SU-DHL-6 (cell line): ENCODE results near the gene CATSPER3.

ENCODE experiments used
- H2AFZ ChIP-seq: fragments of 200-600 bp; sonication (generic); 2 replicates; pipeline ENCODE4 v1.6.1; 2014; ENCODE audit warnings: low read depth, mild to moderate bottlenecking, moderate library complexity, mixed read lengths, antibody characterized with exemption, low read length; ENCODE audit not compliant: severe bottlenecking
- H3F3A ChIP-seq: fragments of 200-600 bp; shearing (Covaris generic); 2 replicates; pipeline ENCODE4 v1.6.0; 2016; ENCODE audit warnings: antibody characterized with exemption, mild to moderate bottlenecking; ENCODE audit not compliant: insufficient read depth
- H3K27ac ChIP-seq: fragments of 200-600 bp; sonication (generic); 2 replicates; pipeline ENCODE4 v1.5.1; 2016; ENCODE audit warnings: low read depth, mild to moderate bottlenecking, low read length, moderate library complexity, mixed read lengths
- H3K27me3 ChIP-seq: fragments of 200-600 bp; sonication (generic), shearing (Covaris generic); 2 replicates; pipeline ENCODE4 v1.6.0; 2014; ENCODE audit warnings: mild to moderate bottlenecking, low read length
- H3K36me3 ChIP-seq: fragments of 200-600 bp; sonication (generic); 2 replicates; pipeline ENCODE4 v1.6.1; 2014; ENCODE audit warnings: mild to moderate bottlenecking, low read length, mixed read lengths
- H3K4me2 ChIP-seq: fragments of 300-600, 200-600 bp; shearing (Covaris generic), sonication (generic); 2 replicates; pipeline ENCODE4 v1.6.0; 2014; ENCODE audit warnings: low read length, low read depth, mild to moderate bottlenecking; ENCODE audit not compliant: poor library complexity, severe bottlenecking
- H3K4me3 ChIP-seq: fragments of 200-600 bp; sonication (generic); 2 replicates; pipeline ENCODE4 v1.5.1; 2014; ENCODE audit warnings: antibody characterized with exemption, low read length, mild to moderate bottlenecking, mixed read lengths; ENCODE audit not compliant: insufficient read depth, poor library complexity, severe bottlenecking
- H3K79me2 ChIP-seq: fragments of 200-600 bp; sonication (generic); 2 replicates; pipeline ENCODE4 v1.6.1; 2014; ENCODE audit warnings: mild to moderate bottlenecking, low read length, moderate library complexity; ENCODE audit not compliant: insufficient read depth
- H3K9ac ChIP-seq: fragments of 200-600 bp; sonication (generic); 2 replicates; pipeline ENCODE4 v1.7.0; 2014; ENCODE audit warnings: mild to moderate bottlenecking, low read length
- H3K9me2 ChIP-seq: fragments of 200-600 bp; sonication (generic); replicated peaks from 2 replicates; pipeline ENCODE4 v1.6.1; 2014; ENCODE audit warnings: low read length; ENCODE audit not compliant: insufficient read depth
- H3K9me3 ChIP-seq: fragments of 200-600 bp; sonication (generic); 2 replicates; pipeline ENCODE4 v1.6.1; 2014; ENCODE audit warnings: low read length, mixed read lengths; ENCODE audit not compliant: insufficient read depth
- H4K20me1 ChIP-seq: fragments of 200-600 bp; sonication (generic); 2 replicates; pipeline ENCODE4 v1.6.1; 2014; ENCODE audit warnings: low read depth, mild to moderate bottlenecking, antibody characterized with exemption, low read length, moderate library complexity, mixed read lengths
- EZH2phosphoT487 ChIP-seq: fragments of 200-600 bp; sonication (generic), shearing (Covaris generic); conservative IDR thresholded peaks from 2 replicates; pipeline ENCODE4 v1.6.1; 2018; ENCODE audit warnings: mild to moderate bottlenecking, antibody characterized with exemption, low read length, moderate library complexity, mixed read lengths
- TF ChIP-seq, protein P1 (sequence below): fragments of 200-600 bp; sonication (generic); IDR thresholded peaks from one replicate; pipeline ENCODE4 v1.5.1; 2017; ENCODE audit warnings: antibody characterized with exemption, mild to moderate bottlenecking, low read length, moderate library complexity; ENCODE audit not compliant: insufficient read depth, poor library complexity, severe bottlenecking

The CATSPER3 gene

DNA sequence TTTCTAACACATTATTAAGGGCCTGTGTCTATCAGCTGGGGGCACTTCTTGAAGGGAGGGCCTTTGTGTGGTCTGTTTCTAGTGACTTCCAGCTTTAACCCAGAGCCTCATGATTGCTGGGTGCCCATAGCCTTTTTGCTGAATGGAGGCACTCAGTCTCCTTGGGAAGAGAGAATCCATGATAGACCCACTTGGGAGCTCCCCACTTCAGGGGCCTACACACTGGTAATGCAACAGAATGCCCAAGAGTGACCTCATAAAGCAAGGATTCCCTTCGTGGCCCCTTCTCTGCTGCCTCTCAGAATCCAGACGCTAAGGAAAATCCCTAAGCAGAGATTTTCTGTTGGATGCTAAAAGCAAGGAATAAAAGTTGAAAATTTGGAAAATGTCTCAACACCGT, at the start of gene CATSPER3:
CATSPER3 (plus strand) TSS at position 301 of the 400 bp plus-strand sequence; CDS start at position 386, 85 bp downstream.
- H3K9ac ChIP-seq = no peak within 1 kb of the TSS
- no peaks in the 10 kb centered on the region for H4K20me1 ChIP-seq
- TF ChIP-seq EZH2phosphoT487 = no peak
- H2AFZ ChIP-seq = no peak within 1 kb of the TSS
- no peak within 1 kb of the TSS for H3K27ac ChIP-seq
- H3K9me2 ChIP-seq = no peaks in the 10 kb centered on the region
- H3K79me2 ChIP-seq = no peaks in the 10 kb centered on the region
- no peaks in the 10 kb centered on the region for H3F3A ChIP-seq
- H3K4me3 ChIP-seq = no peak within 1 kb of the TSS
- no peaks in the 10 kb centered on the region for H3K27me3 ChIP-seq
- H3K36me3 ChIP-seq = no peaks in the 10 kb centered on the region
- H3K4me2 ChIP-seq = no peak within 1 kb of the TSS
- no peaks in the 10 kb centered on the region for H3K9me3 ChIP-seq

DNA sequence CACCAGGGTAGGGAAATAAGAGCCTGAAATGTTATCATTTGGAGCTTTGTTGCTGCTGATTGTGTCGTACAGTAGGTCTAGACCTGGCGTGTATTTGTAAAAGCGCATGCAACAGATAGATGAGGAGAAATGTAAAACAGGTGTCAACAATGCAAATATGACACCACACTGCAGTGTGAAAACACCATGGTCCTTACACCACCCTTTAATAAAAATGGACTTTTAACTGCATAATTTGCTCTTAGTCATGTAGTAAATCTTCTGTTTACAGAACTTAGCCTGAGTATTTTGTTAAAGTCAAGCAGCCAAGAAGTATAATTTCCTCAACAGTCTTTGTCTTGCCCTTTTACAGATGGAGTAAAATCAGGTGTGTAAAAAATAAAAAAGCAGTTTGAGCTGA, 48.8 kb upstream of the CATSPER3 start:
- Histone ChIP-seq H3K9ac (no peak overlapping the region), H3K9me2 (no peaks in the 10 kb centered on the region), H3K79me2 (no peaks in the 10 kb centered on the region), H3K4me2 (no peak overlapping the region), H3K27me3 (no peaks in the 10 kb centered on the region), H3K27ac (no peak overlapping the region), H3F3A (no peaks in the 10 kb centered on the region), H3K36me3 (no peaks in the 10 kb centered on the region), H4K20me1 (no peaks in the 10 kb centered on the region), H3K4me3 (no peak overlapping the region), H3K9me3 (no peaks in the 10 kb centered on the region), H2AFZ (no peak overlapping the region)
- TF ChIP-seq, protein P1, sequence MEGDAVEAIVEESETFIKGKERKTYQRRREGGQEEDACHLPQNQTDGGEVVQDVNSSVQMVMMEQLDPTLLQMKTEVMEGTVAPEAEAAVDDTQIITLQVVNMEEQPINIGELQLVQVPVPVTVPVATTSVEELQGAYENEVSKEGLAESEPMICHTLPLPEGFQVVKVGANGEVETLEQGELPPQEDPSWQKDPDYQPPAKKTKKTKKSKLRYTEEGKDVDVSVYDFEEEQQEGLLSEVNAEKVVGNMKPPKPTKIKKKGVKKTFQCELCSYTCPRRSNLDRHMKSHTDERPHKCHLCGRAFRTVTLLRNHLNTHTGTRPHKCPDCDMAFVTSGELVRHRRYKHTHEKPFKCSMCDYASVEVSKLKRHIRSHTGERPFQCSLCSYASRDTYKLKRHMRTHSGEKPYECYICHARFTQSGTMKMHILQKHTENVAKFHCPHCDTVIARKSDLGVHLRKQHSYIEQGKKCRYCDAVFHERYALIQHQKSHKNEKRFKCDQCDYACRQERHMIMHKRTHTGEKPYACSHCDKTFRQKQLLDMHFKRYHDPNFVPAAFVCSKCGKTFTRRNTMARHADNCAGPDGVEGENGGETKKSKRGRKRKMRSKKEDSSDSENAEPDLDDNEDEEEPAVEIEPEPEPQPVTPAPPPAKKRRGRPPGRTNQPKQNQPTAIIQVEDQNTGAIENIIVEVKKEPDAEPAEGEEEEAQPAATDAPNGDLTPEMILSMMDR = no peak
- TF ChIP-seq EZH2phosphoT487 = no peak

DNA sequence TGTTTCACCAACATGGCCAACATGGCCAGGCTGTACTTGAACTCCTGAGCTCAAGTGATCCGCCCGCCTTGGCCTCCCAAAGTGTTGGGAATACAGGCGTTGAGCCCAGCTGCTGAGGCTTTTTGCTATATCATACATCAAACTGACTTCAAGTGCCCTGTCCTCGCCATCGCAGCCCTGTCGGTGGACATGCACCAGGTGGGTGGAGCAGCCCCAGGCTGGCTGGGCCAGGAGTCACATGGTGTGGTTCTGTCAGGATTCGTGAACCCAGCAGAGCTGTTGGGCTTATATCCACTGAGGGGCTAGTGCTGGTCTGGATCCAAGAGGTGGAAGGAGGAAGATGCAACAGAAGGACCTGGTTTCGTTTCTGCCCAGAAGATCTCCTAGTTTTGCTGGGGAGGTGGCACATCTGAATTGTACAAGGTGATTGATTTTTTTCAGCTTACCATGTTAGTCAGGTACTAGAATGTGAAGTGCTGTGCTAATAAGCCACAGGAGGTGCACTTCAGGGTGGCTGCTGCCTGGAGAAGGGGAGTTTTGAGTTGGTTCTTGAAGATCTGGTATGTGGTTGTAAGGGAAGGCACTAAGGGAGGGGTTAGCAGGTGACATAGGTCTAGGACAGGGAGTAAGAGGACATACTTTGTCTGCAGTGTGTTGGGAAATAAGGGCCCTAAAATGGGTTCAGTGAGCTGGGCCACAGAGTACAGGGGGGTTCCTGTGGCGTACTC, 46.7 kb upstream of the CATSPER3 start:
- no peak overlapping the region for H3K27ac ChIP-seq
- H2AFZ ChIP-seq = no peak overlapping the region
- no peak overlapping the region for H3K4me2 ChIP-seq
- TF ChIP-seq, protein P1 = no peak
- no peak for TF ChIP-seq EZH2phosphoT487
- no peaks in the 10 kb centered on the region for H3K27me3 ChIP-seq
- H3F3A ChIP-seq = no peaks in the 10 kb centered on the region
- H4K20me1 ChIP-seq = no peaks in the 10 kb centered on the region
- no peak overlapping the region for H3K9ac ChIP-seq
- H3K4me3 ChIP-seq = no peak overlapping the region
- no peaks in the 10 kb centered on the region for H3K79me2 ChIP-seq
- H3K36me3 ChIP-seq = no peaks in the 10 kb centered on the region
- H3K9me3 ChIP-seq = no peaks in the 10 kb centered on the region
- H3K9me2 ChIP-seq = no peaks in the 10 kb centered on the region

DNA sequence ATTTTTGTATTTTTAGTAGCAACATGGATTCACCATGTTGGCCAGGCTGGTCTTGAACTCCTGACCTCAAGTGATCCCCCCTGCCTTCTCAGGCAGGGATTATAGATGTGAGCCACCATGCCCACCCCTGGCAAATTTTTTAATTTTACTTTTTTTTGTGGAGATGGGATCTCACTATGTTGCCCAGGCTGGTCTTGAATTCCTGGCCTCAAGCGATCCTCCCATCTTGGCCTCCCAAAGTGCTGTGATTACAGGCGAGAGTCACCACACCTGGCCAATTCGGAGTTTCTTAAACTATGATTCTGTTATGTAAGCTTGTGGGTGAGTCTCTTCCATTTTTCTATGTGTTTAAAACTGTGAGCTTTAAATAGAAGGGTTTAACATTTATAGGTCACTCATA, 35.2 kb upstream of the CATSPER3 start:
- Histone ChIP-seq H3F3A (no peaks in the 10 kb centered on the region), H2AFZ (no peak overlapping the region), H3K9me2 (no peaks in the 10 kb centered on the region), H3K36me3 (peaks cover 6% of the 10 kb centered on the region), H3K4me2 (no peak overlapping the region), H3K27me3 (no peaks in the 10 kb centered on the region), H3K4me3 (no peak overlapping the region), H4K20me1 (no peaks in the 10 kb centered on the region), H3K9me3 (no peaks in the 10 kb centered on the region), H3K79me2 (no peaks in the 10 kb centered on the region), H3K9ac (no peak overlapping the region), H3K27ac (no peak overlapping the region)
- no peak for TF ChIP-seq EZH2phosphoT487
- TF ChIP-seq, protein P1 = no peak
